ENCODE measurements around the gene EPOP. TPM values are rescaled to one million over a fixed set of nuclear protein-coding genes. Genes with fewer than 3 reads are reported as not detected.

The EPOP gene
- total and polyA plus RNA-seq, 2 of the 13 experiments (the other 11 are each of a cell fraction or from before 2014, with no cell fraction given): 14.7 to 37.8 TPM

GRCh38 chr17:38691154-38691553 is 16.4 kb upstream of the EPOP start (continued):
- no peak for TF ChIP-seq PREB (CRISPR knock-in tag; IDR thresholded peaks at IDR 0.05)
- TF ChIP-seq BRCA1 (CRISPR knock-in tag; IDR thresholded peaks at IDR 0.05): no peak
- TF ChIP-seq REXO4 (CRISPR knock-in tag; IDR thresholded peaks at IDR 0.05; ENCODE audit: borderline replicate concordance): no peak
- TF ChIP-seq ZNF563 (CRISPR knock-in tag; IDR thresholded peaks at IDR 0.05): no peak
- TF ChIP-seq REL (CRISPR knock-in tag; conservative IDR thresholded peaks at IDR 0.05): no peak
- TF ChIP-seq, protein P1, sequence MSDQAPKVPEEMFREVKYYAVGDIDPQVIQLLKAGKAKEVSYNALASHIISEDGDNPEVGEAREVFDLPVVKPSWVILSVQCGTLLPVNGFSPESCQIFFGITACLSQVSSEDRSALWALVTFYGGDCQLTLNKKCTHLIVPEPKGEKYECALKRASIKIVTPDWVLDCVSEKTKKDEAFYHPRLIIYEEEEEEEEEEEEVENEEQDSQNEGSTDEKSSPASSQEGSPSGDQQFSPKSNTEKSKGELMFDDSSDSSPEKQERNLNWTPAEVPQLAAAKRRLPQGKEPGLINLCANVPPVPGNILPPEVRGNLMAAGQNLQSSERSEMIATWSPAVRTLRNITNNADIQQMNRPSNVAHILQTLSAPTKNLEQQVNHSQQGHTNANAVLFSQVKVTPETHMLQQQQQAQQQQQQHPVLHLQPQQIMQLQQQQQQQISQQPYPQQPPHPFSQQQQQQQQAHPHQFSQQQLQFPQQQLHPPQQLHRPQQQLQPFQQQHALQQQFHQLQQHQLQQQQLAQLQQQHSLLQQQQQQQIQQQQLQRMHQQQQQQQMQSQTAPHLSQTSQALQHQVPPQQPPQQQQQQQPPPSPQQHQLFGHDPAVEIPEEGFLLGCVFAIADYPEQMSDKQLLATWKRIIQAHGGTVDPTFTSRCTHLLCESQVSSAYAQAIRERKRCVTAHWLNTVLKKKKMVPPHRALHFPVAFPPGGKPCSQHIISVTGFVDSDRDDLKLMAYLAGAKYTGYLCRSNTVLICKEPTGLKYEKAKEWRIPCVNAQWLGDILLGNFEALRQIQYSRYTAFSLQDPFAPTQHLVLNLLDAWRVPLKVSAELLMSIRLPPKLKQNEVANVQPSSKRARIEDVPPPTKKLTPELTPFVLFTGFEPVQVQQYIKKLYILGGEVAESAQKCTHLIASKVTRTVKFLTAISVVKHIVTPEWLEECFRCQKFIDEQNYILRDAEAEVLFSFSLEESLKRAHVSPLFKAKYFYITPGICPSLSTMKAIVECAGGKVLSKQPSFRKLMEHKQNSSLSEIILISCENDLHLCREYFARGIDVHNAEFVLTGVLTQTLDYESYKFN (CRISPR knock-in tag; conservative IDR thresholded peaks at IDR 0.05): peak; percentile 60; the same call in 1 of the 2 replicates
- TF ChIP-seq SIX1 (CRISPR knock-in tag; IDR thresholded peaks at IDR 0.05; ENCODE audit: borderline replicate concordance): no peak
- TF ChIP-seq TARDBP (CRISPR knock-in tag; IDR thresholded peaks at IDR 0.05): no peak
- no peak for TF ChIP-seq ZSCAN21 (CRISPR knock-in tag; IDR thresholded peaks at IDR 0.05; ENCODE audit: borderline replicate concordance)
- TF ChIP-seq, protein P2, sequence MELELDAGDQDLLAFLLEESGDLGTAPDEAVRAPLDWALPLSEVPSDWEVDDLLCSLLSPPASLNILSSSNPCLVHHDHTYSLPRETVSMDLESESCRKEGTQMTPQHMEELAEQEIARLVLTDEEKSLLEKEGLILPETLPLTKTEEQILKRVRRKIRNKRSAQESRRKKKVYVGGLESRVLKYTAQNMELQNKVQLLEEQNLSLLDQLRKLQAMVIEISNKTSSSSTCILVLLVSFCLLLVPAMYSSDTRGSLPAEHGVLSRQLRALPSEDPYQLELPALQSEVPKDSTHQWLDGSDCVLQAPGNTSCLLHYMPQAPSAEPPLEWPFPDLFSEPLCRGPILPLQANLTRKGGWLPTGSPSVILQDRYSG (CRISPR knock-in tag; IDR thresholded peaks at IDR 0.05): no peak
- TF ChIP-seq ATF3 (CRISPR knock-in tag; IDR thresholded peaks at IDR 0.05): no peak; the same call in 1 of the 2 replicates
- TF ChIP-seq ZNF124 (CRISPR knock-in tag; IDR thresholded peaks at IDR 0.05): no peak
- no peak for TF ChIP-seq EZH2 (conservative IDR thresholded peaks at IDR 0.05; ENCODE audit: low read depth, low read length)
- TF ChIP-seq REPIN1 (CRISPR knock-in tag; IDR thresholded peaks at IDR 0.05; ENCODE audit: borderline replicate concordance, low read depth): no peak
- no peak for TF ChIP-seq HMG20B (CRISPR knock-in tag; conservative IDR thresholded peaks at IDR 0.05)
- peak; percentile 64; the same call in 1 of the 2 replicates for TF ChIP-seq ZNF788 (CRISPR knock-in tag; IDR thresholded peaks at IDR 0.05; ENCODE audit: borderline replicate concordance)
- TF ChIP-seq ZNF615 (CRISPR knock-in tag; IDR thresholded peaks at IDR 0.05; ENCODE audit: borderline replicate concordance): no peak
- TF ChIP-seq BHLHE40 (IDR thresholded peaks at IDR 0.05; ENCODE audit: low read length): no peak
- no peak for TF ChIP-seq YY1 (IDR thresholded peaks at IDR 0.05; ENCODE audit: insufficient read depth, insufficient replicate concordance, low read depth, low read length)
- TF ChIP-seq, protein P3, sequence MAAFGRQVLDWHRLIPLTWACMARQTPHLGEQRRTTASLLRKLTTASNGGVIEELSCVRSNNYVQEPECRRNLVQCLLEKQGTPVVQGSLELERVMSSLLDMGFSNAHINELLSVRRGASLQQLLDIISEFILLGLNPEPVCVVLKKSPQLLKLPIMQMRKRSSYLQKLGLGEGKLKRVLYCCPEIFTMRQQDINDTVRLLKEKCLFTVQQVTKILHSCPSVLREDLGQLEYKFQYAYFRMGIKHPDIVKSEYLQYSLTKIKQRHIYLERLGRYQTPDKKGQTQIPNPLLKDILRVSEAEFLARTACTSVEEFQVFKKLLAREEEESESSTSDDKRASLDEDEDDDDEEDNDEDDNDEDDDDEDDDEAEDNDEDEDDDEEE (CRISPR knock-in tag; IDR thresholded peaks at IDR 0.05): no peak
- no peak for TF ChIP-seq ZNF136 (CRISPR knock-in tag; IDR thresholded peaks at IDR 0.05; ENCODE audit: low read depth)
- no peak for TF ChIP-seq ZBTB38 (CRISPR knock-in tag; IDR thresholded peaks at IDR 0.05)
- no peak for TF ChIP-seq RFXANK (CRISPR knock-in tag; IDR thresholded peaks at IDR 0.05)
- TF ChIP-seq RBM39 (IDR thresholded peaks at IDR 0.05; ENCODE audit: low read depth, low read length, poor library complexity, severe bottlenecking): no peak
